NCI-H460 (cell line): ENCODE results near the gene AFAP1. TPM values are rescaled to one million over a fixed set of nuclear protein-coding genes. Genes with fewer than 3 reads are reported as not detected.

ENCODE experiments used
- DNase-seq: peaks from one replicate; pipeline ENCODE4 v3.0.0-alpha.2; 2016; ENCODE audit warnings: low read depth; ENCODE audit errors: extremely low read depth
- total RNA-seq: library from RNA; depleted of rRNA; stranded (reverse); fragments of >200 nt; shearing (Covaris generic); gene quantifications from 2 replicates; pipeline ENCODE4 v1.2.3, GENCODE V29; 2014

AFAP1 gene
- total RNA-seq, 1 experiment from 2014 or later, result 29.8 TPM

- DNase-seq, result no peak
Measured at GRCh38 chr4:7763106-7763505, 176.6 kb downstream of the AFAP1 start.

- DNase-seq, result no peak
Measured at GRCh38 chr4:7762376-7763030, 177.2 kb downstream of the AFAP1 start.

GRCh38 chr4:7761720-7762119 lies 177.9 kb downstream of the AFAP1 start:
- DNase-seq, result peak; percentile 23

- DNase-seq, result no peak
Measured at GRCh38 chr4:7761312-7761711, 178.3 kb downstream of the AFAP1 start.

GRCh38 chr4:7760706-7761105 lies 179.0 kb downstream of the AFAP1 start:
- no peak for DNase-seq

GRCh38 chr4:7760228-7760627 lies 179.4 kb downstream of the AFAP1 start:
- DNase-seq, result peak; percentile 3

- DNase-seq, result no peak
Measured at GRCh38 chr4:7759635-7760034, 180.0 kb downstream of the AFAP1 start.

GRCh38 chr4:7759216-7759615 lies 180.4 kb downstream of the AFAP1 start:
- DNase-seq, result no peak

- DNase-seq, result no peak
Measured at GRCh38 chr4:7758476-7758875, 181.2 kb downstream of the AFAP1 start.

- DNase-seq, result no peak
Measured at GRCh38 chr4:7757501-7758471, 181.9 kb downstream of the AFAP1 start.

- no peak for DNase-seq
Measured at GRCh38 chr4:7756561-7757355, 182.9 kb downstream of the AFAP1 start.

- no peak for DNase-seq
Measured at GRCh38 chr4:7756071-7756470, 183.6 kb downstream of the AFAP1 start.

- DNase-seq, result no peak
Measured at GRCh38 chr4:7755561-7755960, 184.1 kb downstream of the AFAP1 start.

GRCh38 chr4:7754565-7755262 lies 184.9 kb downstream of the AFAP1 start:
- DNase-seq, result no peak

- no peak for DNase-seq
Measured at GRCh38 chr4:7753931-7754465, 185.7 kb downstream of the AFAP1 start.

GRCh38 chr4:7753271-7753670 lies 186.4 kb downstream of the AFAP1 start:
- no peak for DNase-seq

- no peak for DNase-seq
Measured at GRCh38 chr4:7752649-7753048, 187.0 kb downstream of the AFAP1 start.

- no peak for DNase-seq
Measured at GRCh38 chr4:7750972-7751371, 188.7 kb downstream of the AFAP1 start.

GRCh38 chr4:7750523-7750922 lies 189.1 kb downstream of the AFAP1 start:
- no peak for DNase-seq

- DNase-seq, result no peak
Measured at GRCh38 chr4:7747566-7747965, 192.1 kb downstream of the AFAP1 start.
